GM23248 (cell line): Measurements from ENCODE around the gene POP4. TPM values are rescaled to one million over a fixed set of nuclear protein-coding genes. Genes with fewer than 3 reads are reported as not detected.

ENCODE experiments used
- DNase-seq: peaks from one replicate; pipeline ENCODE4 v3.0.0-alpha.2; 2015
- H2AFZ ChIP-seq: fragments of 200-600 bp; sonication (generic); 2 replicates; pipeline ENCODE4 v1.6.1; 2016; ENCODE audit warnings: antibody characterized with exemption
- H3F3A ChIP-seq: fragments of 200-600 bp; sonication (generic); 2 replicates; pipeline ENCODE4 v1.6.1; 2016; ENCODE audit warnings: mild to moderate bottlenecking, antibody characterized with exemption, mixed run types; ENCODE audit not compliant: insufficient read depth
- H3K27ac ChIP-seq: fragments of 200-600 bp; sonication (generic); 2 replicates; pipeline ENCODE4 v1.5.1; 2016; ENCODE audit warnings: mild to moderate bottlenecking
- H3K27me3 ChIP-seq: fragments of 200-600 bp; sonication (generic); replicated peaks from 2 replicates; pipeline ENCODE4 v1.6.1; 2016; ENCODE audit warnings: mild to moderate bottlenecking; ENCODE audit not compliant: insufficient read depth
- H3K36me3 ChIP-seq: fragments of 200-600 bp; sonication (generic); 2 replicates; pipeline ENCODE4 v1.6.1; 2016; ENCODE audit warnings: low read depth, mild to moderate bottlenecking
- H3K4me1 ChIP-seq: fragments of 200-600 bp; sonication (generic); 2 replicates; pipeline ENCODE4 v1.6.1; 2016; ENCODE audit warnings: mild to moderate bottlenecking; ENCODE audit not compliant: insufficient read depth
- H3K4me2 ChIP-seq: fragments of 200-600 bp; sonication (generic); one replicate; pipeline ENCODE4 v1.6.1; 2016; ENCODE audit warnings: mild to moderate bottlenecking; ENCODE audit not compliant: unreplicated experiment
- H3K4me3 ChIP-seq: fragments of 200-600 bp; sonication (generic); 2 replicates; pipeline ENCODE4 v1.5.1; 2016; ENCODE audit warnings: mild to moderate bottlenecking
- H3K79me2 ChIP-seq: fragments of 200-600 bp; sonication (generic); 2 replicates; pipeline ENCODE4 v1.6.1; 2016; ENCODE audit warnings: mild to moderate bottlenecking; ENCODE audit not compliant: insufficient read depth
- H3K9ac ChIP-seq: fragments of 200-600 bp; sonication (generic); 2 replicates; pipeline ENCODE4 v1.6.1; 2016; ENCODE audit warnings: mild to moderate bottlenecking
- H3K9me2 ChIP-seq: fragments of 200-600 bp; sonication (generic); 2 replicates; pipeline ENCODE4 v1.6.1; 2016; ENCODE audit warnings: mixed run types, mild to moderate bottlenecking, moderate library complexity; ENCODE audit not compliant: insufficient read depth
- H3K9me3 ChIP-seq: fragments of 200-600 bp; sonication (generic); one replicate; pipeline ENCODE4 v1.6.1; 2017; ENCODE audit warnings: low read depth
- H4K20me1 ChIP-seq: fragments of 200-600 bp; sonication (generic); 2 replicates; pipeline ENCODE4 v1.6.0; 2016; ENCODE audit not compliant: insufficient read depth
- EZH2 ChIP-seq: fragments of 200-600 bp; sonication (generic); IDR thresholded peaks from 2 replicates; pipeline ENCODE4 v1.6.1; 2018; ENCODE audit warnings: antibody characterized with exemption, mild to moderate bottlenecking; ENCODE audit not compliant: insufficient read depth, poor library complexity, severe bottlenecking
- EZH2phosphoT487 ChIP-seq: fragments of 200-600 bp; sonication (generic); IDR thresholded peaks from 2 replicates; pipeline ENCODE4 v1.6.1; 2018; ENCODE audit warnings: antibody characterized with exemption, moderate library complexity, mild to moderate bottlenecking, low read depth; ENCODE audit not compliant: insufficient read depth
- WGBS, 2 experiments: methylation state at CpG; one replicate each; pipeline ENCODE4 v1.1.6; 2015 to 2017; ENCODE audit warnings: low lambda C conversion rate in 2 of 2, low coverage in 1 of 2; ENCODE audit errors: missing lambda C conversion rate in 2 of 2; 5-methylcytosine and 5-hydroxymethylcytosine counted together
- in situ Hi-C: fragments of 300-500 bp; cut with MboI; formaldehyde crosslinking; loops from 2 replicates; pipeline ENCODE4 v1.15.0; 2020
- polyA plus RNA-seq: library from polyadenylated mRNA; unstranded; fragments of >200 nt; fragmentation: Nextera tagmentation; extraction: Ambion mirVana; gene quantifications from 2 replicates; pipeline ENCODE4 v1.2.1, GENCODE V29; 2016
- total RNA-seq: library from RNA; depleted of rRNA; stranded (reverse); fragments of >200 nt; shearing (Covaris generic); gene quantifications from 2 replicates; pipeline ENCODE4 v1.2.3, GENCODE V29; 2014

POP4 gene
- total and polyA plus RNA-seq, 2 experiments from 2014 or later = 65.8 to 132 TPM

- H3K9me2 ChIP-seq = no peaks in the 10 kb centered on the region
- in situ Hi-C loops = no loop called here
- TF ChIP-seq EZH2phosphoT487 (no peak), EZH2 (no peak)
- H3K4me2 ChIP-seq = peak overlapping the region; percentile 77
- DNase-seq = no peak
- peaks cover 8% of the 10 kb centered on the region for H3F3A ChIP-seq
- 42 to 43% methylated on average over 5 of the region's 5 CpGs for WGBS, 2 experiments
- no peaks in the 10 kb centered on the region for H4K20me1 ChIP-seq
- no peak overlapping the region for H3K27ac ChIP-seq
- no peak overlapping the region for H3K9ac ChIP-seq
- no peaks in the 10 kb centered on the region for H3K36me3 ChIP-seq
- no peaks in the 10 kb centered on the region for H3K79me2 ChIP-seq
- H3K9me3 ChIP-seq = no peaks in the 10 kb centered on the region
- H3K4me3 ChIP-seq = peak overlapping the region; percentile 50
- peak overlapping the region; percentile 65; the same call in 1 of the 2 replicates for H2AFZ ChIP-seq
- H3K4me1 ChIP-seq = peaks cover 10% of the 10 kb centered on the region
- H3K27me3 ChIP-seq = peaks cover 6% of the 10 kb centered on the region
Observed at GRCh38 chr19:29645491-29645867, 39.4 kb downstream of the POP4 start.

DNA sequence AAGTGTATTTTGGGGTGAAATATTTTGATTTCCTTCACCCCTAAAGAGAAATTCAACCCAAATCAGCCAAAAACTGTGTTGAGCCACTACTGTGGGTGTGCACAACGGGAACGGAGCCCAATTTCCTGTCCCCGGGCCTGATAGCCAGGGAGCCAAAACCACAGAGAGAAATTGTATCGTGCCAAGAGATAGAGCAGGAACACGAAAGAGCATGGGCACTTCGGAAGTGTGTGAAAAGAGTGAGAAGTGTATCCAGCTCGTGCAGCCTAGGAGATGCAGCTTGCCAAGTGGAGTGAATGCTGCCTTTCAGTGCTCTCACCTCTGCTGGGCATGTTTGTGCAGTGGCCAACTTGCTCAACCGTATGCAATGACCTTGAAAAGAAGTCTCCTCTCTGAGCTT, 39.8 kb downstream of the POP4 start:
- 3% methylated on average over 8 of the region's 8 CpGs for WGBS, 2 experiments
- H3K9me2 ChIP-seq = no peaks in the 10 kb centered on the region
- no peak overlapping the region for H3K9ac ChIP-seq
- H3K4me3 ChIP-seq = peak overlapping the region; percentile 50
- DNase-seq = peak; percentile 63
- H3K79me2 ChIP-seq = no peaks in the 10 kb centered on the region
- no peaks in the 10 kb centered on the region for H4K20me1 ChIP-seq
- H3K9me3 ChIP-seq = no peaks in the 10 kb centered on the region
- in situ Hi-C loops = no loop called here
- no peaks in the 10 kb centered on the region for H3K36me3 ChIP-seq
- TF ChIP-seq EZH2 (no peak), EZH2phosphoT487 (no peak)
- peaks cover 8% of the 10 kb centered on the region for H3F3A ChIP-seq
- H3K27me3 ChIP-seq = peaks cover 6% of the 10 kb centered on the region
- peak overlapping the region; percentile 77 for H3K4me2 ChIP-seq
- peak overlapping the region; percentile 65 for H2AFZ ChIP-seq
- H3K4me1 ChIP-seq = peaks cover 10% of the 10 kb centered on the region
- H3K27ac ChIP-seq = no peak overlapping the region

- 38 to 43% methylated on average over 7 of the region's 7 CpGs for WGBS, 2 experiments
- in situ Hi-C loops = no loop called here
- Histone ChIP-seq H3K9me2 (no peaks in the 10 kb centered on the region), H3K4me1 (peaks cover 6% of the 10 kb centered on the region), H2AFZ (no peak overlapping the region), H3K36me3 (no peaks in the 10 kb centered on the region), H4K20me1 (no peaks in the 10 kb centered on the region), H3K4me2 (no peak overlapping the region), H3K27me3 (peaks cover 8% of the 10 kb centered on the region; the same call in 1 of the 2 replicates), H3K79me2 (no peaks in the 10 kb centered on the region), H3K9ac (no peak overlapping the region), H3F3A (peaks cover 6% of the 10 kb centered on the region), H3K9me3 (no peaks in the 10 kb centered on the region), H3K4me3 (no peak overlapping the region), H3K27ac (no peak overlapping the region)
- no peak for DNase-seq
- TF ChIP-seq EZH2 (no peak), EZH2phosphoT487 (no peak)
Observed at GRCh38 chr19:29650772-29651387, 44.8 kb downstream of the POP4 start.

DNA sequence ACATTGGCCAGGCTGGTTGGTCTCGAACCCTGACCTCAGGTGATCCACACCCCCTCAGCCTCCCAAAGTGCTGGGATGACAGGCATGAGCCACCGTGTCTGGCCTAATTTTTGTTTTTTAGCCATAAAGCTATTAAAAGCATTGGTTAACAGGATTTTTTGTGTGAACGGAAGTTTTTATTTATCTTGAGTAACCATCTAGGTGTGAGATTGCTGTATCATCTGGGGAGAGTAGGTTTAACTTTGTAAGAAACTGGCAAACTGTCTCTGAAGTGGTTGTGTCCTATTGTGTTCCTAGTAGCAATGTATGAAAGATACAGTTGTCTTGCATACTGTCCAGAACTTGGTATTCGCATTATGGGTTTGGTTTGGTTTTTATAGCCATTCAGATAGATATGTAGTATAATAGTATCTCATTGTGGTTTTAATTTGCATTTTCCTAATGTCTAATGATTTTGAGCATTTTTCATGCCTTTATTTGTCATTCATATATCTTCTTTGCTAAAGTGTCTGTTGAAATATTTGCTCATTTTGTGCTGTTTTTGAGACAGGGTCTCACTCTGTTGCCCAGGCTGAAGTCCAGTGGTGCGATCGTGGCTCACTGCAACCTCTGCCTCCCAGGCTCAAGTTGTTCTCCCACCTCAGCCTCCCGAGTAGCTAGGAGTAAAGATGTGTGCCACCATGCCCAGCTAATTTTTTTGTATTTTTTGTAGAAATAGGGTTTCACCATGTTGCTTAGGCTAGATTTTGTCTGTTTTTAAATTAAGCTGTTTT, 45.7 kb downstream of the POP4 start:
- 65 to 68% methylated on average over 7 of the region's 7 CpGs for WGBS, 2 experiments

More for the DNA sequence above, 45.7 kb downstream of the POP4 start:
- Histone ChIP-seq H3K9ac (no peak overlapping the region), H3K9me3 (no peaks in the 10 kb centered on the region), H3K4me1 (no peaks in the 10 kb centered on the region), H3K27ac (no peak overlapping the region), H2AFZ (no peak overlapping the region), H3K9me2 (no peaks in the 10 kb centered on the region), H3F3A (no peaks in the 10 kb centered on the region), H3K79me2 (no peaks in the 10 kb centered on the region), H3K27me3 (peaks cover 8% of the 10 kb centered on the region; the same call in 1 of the 2 replicates), H3K4me3 (no peak overlapping the region), H3K4me2 (no peak overlapping the region), H3K36me3 (no peaks in the 10 kb centered on the region), H4K20me1 (no peaks in the 10 kb centered on the region)
- DNase-seq = no peak
- TF ChIP-seq EZH2 (no peak), EZH2phosphoT487 (no peak)
- in situ Hi-C loops = no loop called here
